HG02759 (cell line): ENCODE data around the gene AKT3.

Source experiments
- ATAC-seq: cut with Tn5 transposase; IDR thresholded peaks from one replicate; pipeline ENCODE4 v1.9.1; 2021; ENCODE audit warnings: mild to moderate bottlenecking, moderate library complexity; ENCODE audit not compliant: unreplicated experiment

Gene AKT3

DNA sequence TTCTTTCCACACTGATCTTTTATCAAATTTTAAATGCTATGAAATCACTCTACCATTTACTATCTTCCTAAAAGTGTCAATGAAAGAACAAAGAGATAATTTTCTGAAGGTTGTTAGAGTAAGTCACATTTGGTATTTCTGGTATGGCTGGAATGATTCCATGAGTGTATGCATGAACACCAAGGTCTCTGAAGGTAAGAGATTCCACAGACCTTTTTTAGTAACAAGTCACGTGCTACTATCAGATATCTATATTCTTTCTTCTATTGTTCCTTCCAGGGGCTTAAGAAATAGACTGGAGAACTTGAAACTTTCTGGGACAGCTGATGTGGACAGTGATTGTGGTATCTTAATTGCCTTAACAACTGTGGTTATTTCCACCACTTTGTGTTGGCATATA is 329.2 kb downstream of the AKT3 start:
- no peak for ATAC-seq

DNA sequence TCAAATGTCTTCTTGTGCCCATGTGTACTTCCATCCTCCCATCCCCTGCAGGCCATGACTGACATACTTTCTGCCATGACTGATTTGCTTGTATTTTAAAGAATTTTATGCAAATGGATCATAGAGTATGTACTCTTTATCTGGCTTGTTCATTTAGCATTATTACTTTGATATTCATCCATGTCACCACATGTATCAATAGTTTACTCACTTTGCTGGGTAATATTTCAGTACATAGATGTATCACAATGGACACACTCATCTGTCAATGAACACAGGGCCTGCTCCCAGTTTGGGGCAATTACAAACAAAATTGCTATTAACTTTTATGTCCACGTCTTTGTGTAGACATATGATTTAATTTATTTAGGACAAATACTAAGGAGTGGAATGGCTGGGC is 335.1 kb downstream of the AKT3 start:
- ATAC-seq: no peak

DNA sequence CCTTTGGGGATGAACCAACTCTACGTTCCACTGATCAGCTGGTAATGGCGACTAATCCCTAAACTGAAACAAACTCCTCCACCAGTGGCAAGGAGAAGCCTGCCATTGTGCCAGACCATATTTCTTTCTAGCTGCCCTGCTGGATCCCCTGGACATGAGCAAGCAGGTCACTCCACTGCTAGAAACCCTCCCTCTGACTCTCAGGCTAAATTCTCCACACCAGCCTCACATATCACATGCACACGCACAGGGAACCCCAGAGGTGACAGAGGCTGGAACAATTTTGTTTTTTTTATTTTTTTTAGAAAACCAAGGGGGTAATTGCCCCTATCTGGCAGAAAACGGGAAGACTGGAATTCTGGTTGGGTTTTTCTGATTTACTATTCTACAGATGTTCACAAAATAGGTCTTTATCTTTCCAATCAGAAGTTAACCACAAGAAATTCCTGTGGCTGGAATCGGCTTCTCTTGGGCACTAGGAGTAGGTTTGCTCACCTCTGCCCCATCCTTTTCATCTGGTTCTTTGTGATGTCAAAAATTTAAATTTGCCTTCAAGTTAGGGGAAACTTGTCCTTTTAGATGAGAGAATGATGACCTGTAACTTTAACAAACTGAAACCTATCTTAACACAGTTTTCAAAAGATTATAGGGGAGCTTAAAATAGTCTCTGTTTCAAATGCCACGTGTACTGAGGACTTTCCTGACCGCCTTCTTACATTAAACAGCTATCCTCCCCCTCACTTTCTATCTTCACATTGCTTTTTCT is 336.1 kb downstream of the AKT3 start:
- peak; percentile 38 for ATAC-seq

GRCh38 chr1:243510928-243511327 is 339.1 kb downstream of the AKT3 start:
- ATAC-seq: no peak

GRCh38 chr1:243508943-243509342 is 341.1 kb downstream of the AKT3 start:
- ATAC-seq: no peak

DNA sequence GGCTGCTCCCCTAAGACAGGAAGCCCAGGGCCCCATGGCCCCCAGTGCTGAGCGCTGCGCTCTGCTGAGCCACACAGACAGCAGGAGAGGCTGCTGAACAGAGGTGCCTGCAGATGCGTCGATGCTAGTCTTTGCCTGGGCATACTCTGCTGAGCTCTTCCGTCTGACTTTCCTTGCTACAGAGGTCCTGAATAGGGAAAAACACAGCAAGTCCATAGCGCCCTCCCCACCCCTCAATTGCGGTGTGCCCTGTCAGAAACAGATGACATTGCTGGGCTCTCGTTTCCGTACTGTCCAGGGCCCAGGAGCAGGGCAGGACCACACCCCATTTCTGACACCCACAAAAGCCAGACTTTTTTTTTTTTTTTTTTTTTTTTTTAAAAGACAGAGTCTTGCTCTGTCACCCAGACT is 341.7 kb downstream of the AKT3 start:
- ATAC-seq: peak; percentile 74

DNA sequence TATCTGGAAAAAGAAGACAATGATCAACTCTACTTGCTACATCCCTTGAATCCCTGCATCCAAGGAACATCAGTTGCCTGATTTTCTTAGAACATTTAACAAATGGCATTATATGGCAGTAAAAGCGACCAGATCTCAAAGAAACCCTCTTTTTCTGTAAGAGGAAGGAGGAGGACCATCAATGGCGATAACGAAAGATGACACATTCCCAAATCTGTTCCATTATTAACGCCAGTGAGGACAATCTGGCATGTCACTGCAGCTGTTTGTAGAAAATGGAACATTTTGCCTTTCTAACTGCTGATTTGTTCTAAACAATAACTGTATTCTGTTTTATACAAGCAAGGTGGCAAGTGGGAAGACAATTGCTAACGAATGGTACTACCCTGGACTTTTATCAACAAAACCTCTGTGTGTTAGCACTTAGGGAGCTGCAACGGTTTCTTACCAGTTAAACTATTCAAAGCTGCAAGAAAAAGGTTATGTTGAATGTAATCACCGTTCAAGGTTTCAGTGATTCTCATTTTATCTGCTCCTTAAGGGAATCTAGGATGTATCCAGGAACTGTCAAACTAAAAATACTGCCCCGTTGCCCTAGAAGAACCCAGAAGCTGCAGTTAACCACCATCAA is 342.3 kb downstream of the AKT3 start:
- no peak for ATAC-seq

DNA sequence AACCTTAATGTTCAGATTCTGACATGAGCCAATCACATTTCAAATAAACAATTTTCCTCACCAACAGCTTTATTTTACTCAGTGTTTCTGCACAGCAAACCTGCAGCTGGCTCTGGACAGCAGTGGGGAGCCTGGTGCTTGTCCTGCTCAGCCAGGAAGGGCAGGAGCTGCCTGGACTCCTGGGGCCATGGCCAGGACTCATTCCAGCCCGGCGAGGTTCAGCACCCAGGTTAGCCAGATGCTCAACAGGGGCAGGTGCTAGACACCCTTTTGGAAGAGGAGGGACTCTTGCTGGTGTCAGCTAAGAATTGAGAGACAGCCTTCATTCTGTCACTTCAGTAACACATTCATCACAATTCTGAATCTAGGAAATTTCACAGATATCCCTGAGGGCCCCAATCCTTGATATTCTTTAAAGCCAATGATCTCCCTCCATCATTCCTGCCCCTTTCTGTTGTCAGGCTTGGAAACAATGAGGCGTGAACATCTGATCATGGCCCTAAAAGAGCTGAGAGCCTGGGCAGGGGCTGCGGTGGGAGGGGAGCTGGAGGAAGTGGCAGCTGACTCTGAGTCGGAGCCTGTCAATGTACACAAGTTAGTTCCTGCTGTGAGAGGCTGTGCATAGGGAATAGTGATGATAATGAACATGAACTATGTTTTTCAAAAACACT is 342.9 kb downstream of the AKT3 start:
- no peak for ATAC-seq

DNA sequence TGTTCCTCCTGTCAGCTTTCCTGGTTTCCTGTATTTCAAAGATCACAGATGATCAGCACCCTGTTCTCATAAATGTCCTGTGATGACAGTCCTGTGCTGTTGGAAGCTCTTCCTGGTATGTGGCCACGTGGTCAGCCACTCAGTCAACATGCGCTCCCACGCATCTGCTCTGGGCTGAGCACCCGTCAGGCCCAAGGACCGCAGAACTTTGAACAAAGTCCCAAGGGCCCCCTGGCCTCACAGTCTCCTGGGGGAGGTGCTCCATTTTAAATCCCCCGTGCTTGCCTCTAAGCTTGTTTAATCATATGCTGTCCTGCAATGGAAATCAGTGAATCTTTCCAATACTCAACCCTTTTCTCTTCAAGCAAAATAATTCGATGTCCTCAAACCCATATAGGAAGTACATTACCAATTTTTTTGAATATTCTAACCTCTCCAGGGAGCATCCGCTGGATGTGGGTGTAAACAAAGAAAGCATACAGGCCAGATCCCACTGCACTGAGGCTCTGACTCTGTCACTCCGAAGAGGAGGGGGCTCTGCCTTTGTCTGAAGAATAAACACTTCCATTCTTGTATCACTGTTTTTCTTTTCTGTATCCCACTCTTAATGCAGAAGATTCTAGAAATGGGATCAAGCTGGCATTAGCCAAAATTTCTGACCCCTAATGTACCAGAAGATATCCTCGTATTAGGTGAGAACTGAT is 343.9 kb downstream of the AKT3 start:
- peak; percentile 80 for ATAC-seq

DNA sequence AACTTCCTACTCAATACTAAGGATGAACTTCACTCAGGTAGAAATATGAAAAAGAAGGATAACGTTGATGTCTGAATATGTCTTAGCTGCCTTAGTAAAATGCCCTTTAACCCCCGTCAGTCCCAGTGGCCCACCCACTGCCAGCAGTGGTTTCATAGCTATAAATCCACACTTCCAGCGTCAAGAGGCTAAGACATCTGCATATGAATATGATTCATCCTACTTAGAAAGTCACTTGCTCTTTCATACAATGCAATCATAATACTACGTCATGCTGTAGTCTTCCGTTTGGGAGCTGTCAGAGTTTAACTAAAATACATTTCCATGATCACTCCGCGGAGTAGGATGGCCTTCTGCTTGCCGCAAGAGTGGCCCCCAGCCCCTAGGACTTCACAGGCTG is 346.9 kb downstream of the AKT3 start:
- no peak for ATAC-seq

DNA sequence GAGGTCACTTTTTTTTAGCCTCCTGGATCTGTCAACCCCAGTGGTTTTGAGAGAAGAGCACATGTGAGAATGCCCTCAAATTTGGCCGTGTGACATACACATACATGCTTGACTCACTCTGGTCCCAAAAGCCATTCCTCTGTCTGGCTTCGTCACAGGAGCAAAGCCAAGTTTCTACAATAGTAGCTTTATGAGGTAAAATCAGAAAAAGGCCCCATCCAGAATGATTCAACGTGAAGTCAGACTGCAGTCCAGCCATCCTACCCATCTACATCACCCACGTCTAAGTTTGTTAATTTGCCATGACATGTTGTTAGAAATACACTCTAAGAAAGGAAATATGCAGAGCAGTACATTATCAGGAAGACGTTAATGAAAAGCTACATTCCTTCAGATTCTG is 349.0 kb downstream of the AKT3 start:
- ATAC-seq: no peak

- no peak for ATAC-seq
Measured at GRCh38 chr1:243500512-243500911, 349.5 kb downstream of the AKT3 start.

DNA sequence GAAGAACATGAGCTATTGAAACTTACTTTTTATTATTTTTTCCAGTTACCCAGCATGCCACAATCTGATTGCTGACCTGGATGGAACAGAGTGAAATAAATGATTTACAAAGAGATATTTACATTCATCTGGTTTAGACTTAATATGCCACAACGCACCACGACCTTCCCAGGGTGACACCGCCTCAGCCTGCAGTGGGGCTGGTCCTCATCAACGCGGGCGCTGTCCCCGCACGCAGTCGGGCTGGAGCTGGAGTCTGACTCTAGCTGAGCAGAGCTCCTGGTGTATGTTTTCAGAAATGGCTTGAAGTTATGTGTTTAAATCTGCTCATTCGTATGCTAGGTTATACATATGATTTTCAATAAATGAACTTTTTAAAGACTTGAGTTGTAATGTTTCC is 350.3 kb downstream of the AKT3 start:
- ATAC-seq: no peak

GRCh38 chr1:243499248-243499647 is 350.8 kb downstream of the AKT3 start:
- ATAC-seq: no peak

- ATAC-seq: no peak
Measured at GRCh38 chr1:243497939-243498681, 351.9 kb downstream of the AKT3 start.

DNA sequence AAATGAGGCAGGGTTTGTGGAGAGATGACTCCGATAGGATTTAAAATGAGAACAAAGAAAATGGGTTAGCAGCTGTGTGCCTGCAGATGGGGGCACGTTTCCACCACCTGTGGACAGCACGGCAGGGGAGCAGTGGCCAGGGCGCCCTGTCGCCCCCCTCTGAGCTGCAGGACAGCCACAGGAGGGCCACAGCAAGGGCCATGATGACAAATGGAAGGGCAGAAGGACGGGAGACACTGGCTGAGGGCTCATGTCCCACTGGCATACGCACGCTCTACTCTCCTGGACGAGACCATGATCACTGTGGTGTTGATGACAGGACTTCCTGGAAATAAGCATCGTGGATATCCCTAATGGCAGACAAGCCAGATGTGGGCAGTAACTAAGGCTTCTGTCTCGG is 353.2 kb downstream of the AKT3 start:
- no peak for ATAC-seq

DNA sequence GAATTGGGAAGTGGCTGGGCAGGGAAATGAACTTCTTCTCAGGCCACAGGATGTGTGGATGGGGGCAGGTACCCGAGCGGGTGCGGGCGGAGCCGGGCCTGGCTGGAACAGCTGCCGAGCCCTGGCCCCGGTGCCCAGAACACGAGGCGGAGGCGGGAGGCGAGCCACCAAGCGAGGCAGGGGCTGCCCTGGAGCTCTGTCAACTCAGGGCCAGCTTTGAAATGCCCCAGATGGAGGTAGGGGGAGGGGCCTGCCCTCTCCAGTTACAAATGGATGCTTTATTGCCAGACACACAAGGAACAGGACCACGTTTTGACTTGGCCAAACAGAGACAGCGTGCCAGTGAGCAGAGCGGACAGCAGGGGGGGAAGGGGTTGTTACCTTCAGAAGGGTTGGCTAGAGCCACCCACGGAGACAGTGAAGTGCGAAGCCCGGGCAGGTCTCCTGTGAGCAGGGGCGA is 353.8 kb downstream of the AKT3 start:
- peak; percentile 44 for ATAC-seq

GRCh38 chr1:243495442-243496186 is 354.4 kb downstream of the AKT3 start:
- peak; percentile 45 for ATAC-seq

DNA sequence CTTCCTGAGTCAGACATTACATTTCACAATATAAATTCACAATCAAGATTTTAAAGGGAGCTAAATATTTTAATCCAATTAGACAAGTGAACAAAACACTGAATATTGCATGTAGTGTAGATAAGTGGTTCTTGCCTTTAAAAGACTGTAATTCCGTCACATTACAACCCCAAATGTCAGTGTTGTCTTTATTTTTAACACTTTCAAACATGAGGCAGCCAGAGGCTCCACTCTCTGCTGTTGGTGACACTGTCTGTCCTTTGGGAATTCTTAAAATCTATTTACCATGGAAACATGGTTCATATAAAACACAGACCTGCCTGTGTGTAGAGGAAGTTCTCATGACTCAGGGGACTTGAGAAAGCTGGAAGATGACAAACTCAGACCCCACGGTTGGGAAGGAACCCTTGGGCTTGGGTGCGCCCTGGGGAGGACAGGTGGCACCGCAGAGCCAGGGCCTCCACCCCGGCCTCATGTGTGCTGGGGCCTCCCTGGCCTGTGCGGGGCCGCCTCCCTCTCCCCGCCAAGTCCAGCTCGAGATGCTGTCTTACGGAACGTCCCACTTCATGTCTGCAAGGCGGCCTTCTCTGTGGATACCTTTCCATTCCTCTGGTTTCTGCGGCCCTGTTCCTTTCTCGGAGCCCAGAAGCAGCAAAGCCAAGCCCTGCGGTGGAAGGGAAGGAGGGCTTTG is 355.2 kb downstream of the AKT3 start:
- no peak for ATAC-seq
